Measurements from ENCODE around the gene METTL27. TPM values are rescaled to one million over a fixed set of nuclear protein-coding genes. Genes with fewer than 3 reads are reported as not detected.

The METTL27 gene
- total and polyA plus RNA-seq, 8 donors, result 0.80 to 4.8 (median 2.0) TPM; not detected in 4

GRCh38 chr7:73786588-73786987 is 55.7 kb downstream of the METTL27 start:
- peaks cover 0 to 19% (median 6%) of the 10 kb centered on the region in 4 donors for H3K9me3 ChIP-seq
- intact Hi-C loops (cut with DNase I; ENCODE audit: low total_unique reads), result no loop called here
- DNase-seq, result no peak
- no peak overlapping the region for H3K27ac ChIP-seq
- WGBS, 5 donors, result 77 to 92% (median 88%) methylated on average over 1 of the region's 1 CpG
- H3K36me3 ChIP-seq, result no peaks in the 10 kb centered on the region
- no peak overlapping the region for H3K4me3 ChIP-seq
- TF ChIP-seq CTCF (IDR thresholded peaks at IDR 0.05), result no peak
- H3K27me3 ChIP-seq, result peaks cover 0 to 61% (median 10%) of the 10 kb centered on the region in 3 donors
- H3K4me1 ChIP-seq, result no peaks in the 10 kb centered on the region

Other genes starting within 250 kb of the METTL27 start
- gene MLXIPL, start 218.0 kb downstream of the METTL27 start, total RNA-seq, result 100 to 1,000 TPM in 1 of 5 donors, 10 to 100 TPM in 3, 1 to 10 TPM in 1; 4.4 to 102 (median 16.1) TPM
- gene MLXIPL, start 218.0 kb downstream of the METTL27 start, polyA plus RNA-seq, result 1 to 10 TPM; 2.4 to 3.1 (median 2.6) TPM
- gene VPS37D, start 174.7 kb downstream of the METTL27 start, total RNA-seq, result under 1 TPM in 1 of 5 donors, not detected in 4; 0.55 TPM
- 1 to 10 TPM; 2.2 to 2.4 (median 2.3) TPM for gene VPS37D, start 174.7 kb downstream of the METTL27 start, polyA plus RNA-seq
- 10 to 100 TPM in 1 of 5 donors, 1 to 10 TPM in 3, not detected in 1; 1.2 to 11.3 (median 3.2) TPM for gene DNAJC30, start 159.1 kb downstream of the METTL27 start, total RNA-seq
- gene DNAJC30, start 159.1 kb downstream of the METTL27 start, polyA plus RNA-seq, result 1 to 10 TPM; 5.7 to 8.2 (median 8.0) TPM
- 10 to 100 TPM; 17.4 to 60.4 (median 34.5) TPM for gene BUD23, start 158.9 kb downstream of the METTL27 start, total RNA-seq
- gene BUD23, start 158.9 kb downstream of the METTL27 start, polyA plus RNA-seq, result 10 to 100 TPM; 36.7 to 71.9 (median 55.8) TPM
- 10 to 100 TPM in 2 of 5 donors, 1 to 10 TPM in 2, not detected in 1; 3.9 to 57.2 (median 11.6) TPM for gene STX1A, start 122.8 kb downstream of the METTL27 start, total RNA-seq
- gene STX1A, start 122.8 kb downstream of the METTL27 start, polyA plus RNA-seq, result 1 to 10 TPM; 1.1 to 8.1 (median 4.2) TPM
- 100 to 1,000 TPM in 1 of 5 donors, 10 to 100 TPM in 4; 11.6 to 112 (median 13.8) TPM for gene ABHD11, start 103.7 kb downstream of the METTL27 start, total RNA-seq
- 10 to 100 TPM; 19.5 to 27.2 (median 22.9) TPM for gene ABHD11, start 103.7 kb downstream of the METTL27 start, polyA plus RNA-seq
- 1,000 to 10,000 TPM in 1 of 5 donors, 1 to 10 TPM in 2, under 1 TPM in 1, not detected in 1; 0.45 to 1,550 (median 2.2) TPM for gene CLDN3, start 72.2 kb downstream of the METTL27 start, total RNA-seq
- 1 to 10 TPM in 1 of 3 donors, under 1 TPM in 1, not detected in 1; 0.62 to 1.4 TPM for gene CLDN3, start 72.2 kb downstream of the METTL27 start, polyA plus RNA-seq
- gene CLDN4, start 11.5 kb downstream of the METTL27 start, total RNA-seq, result 100 to 1,000 TPM in 1 of 5 donors, 10 to 100 TPM in 3, not detected in 1; 15.6 to 523 (median 17.3) TPM
- gene CLDN4, start 11.5 kb downstream of the METTL27 start, polyA plus RNA-seq, result 10 to 100 TPM in 2 of 3 donors, 1 to 10 TPM in 1; 2.4 to 51.2 (median 36.1) TPM
- gene TMEM270, start 18.6 kb upstream of the METTL27 start, total RNA-seq, result not detected
- gene TMEM270, start 18.6 kb upstream of the METTL27 start, polyA plus RNA-seq, result not detected
- gene ELN, start 185.7 kb upstream of the METTL27 start, total RNA-seq, result 100 to 1,000 TPM in 3 of 5 donors, 10 to 100 TPM in 2; 30.3 to 274 (median 122) TPM
- 10 to 100 TPM; 19.4 to 57.6 (median 28.8) TPM for gene ELN, start 185.7 kb upstream of the METTL27 start, polyA plus RNA-seq
- 10 to 100 TPM in 3 of 5 donors, 1 to 10 TPM in 2; 2.9 to 21.0 (median 10.1) TPM for gene LIMK1, start 241.3 kb upstream of the METTL27 start, total RNA-seq
- gene LIMK1, start 241.3 kb upstream of the METTL27 start, polyA plus RNA-seq, result 10 to 100 TPM in 1 of 3 donors, 1 to 10 TPM in 2; 6.0 to 26.6 (median 7.2) TPM

Measured in stomach (tissue), 9 donors.